Stimulated activated CD4-positive, alpha-beta T cell treated with anti-CD3 and anti-CD28 coated beads, Interleukin-1b, Interleukin-23, amount 100 ng/mL, for 48 hours (primary cell): ENCODE data around the gene LEO1.

Source experiments
- DNase-seq: peaks from one replicate; pipeline ENCODE4 v3.0.0-alpha.2; 2020

The LEO1 gene

GRCh38 chr15:51924156-51925068, 47.2 kb downstream of the LEO1 start:
- no peak for DNase-seq

- DNase-seq = no peak
Observed at GRCh38 chr15:51917493-51917892, 54.1 kb downstream of the LEO1 start.

GRCh38 chr15:51912528-51912927, 59.0 kb downstream of the LEO1 start:
- DNase-seq = no peak

- no peak for DNase-seq
Observed at GRCh38 chr15:51909584-51909983, 62.0 kb downstream of the LEO1 start.

GRCh38 chr15:51908316-51908715, 63.3 kb downstream of the LEO1 start:
- DNase-seq = no peak

- peak; percentile 3 for DNase-seq
Observed at GRCh38 chr15:51907136-51907862, 64.3 kb downstream of the LEO1 start.

- no peak for DNase-seq
Observed at GRCh38 chr15:51904931-51905330, 66.6 kb downstream of the LEO1 start.

GRCh38 chr15:51904421-51904820, 67.2 kb downstream of the LEO1 start:
- no peak for DNase-seq

GRCh38 chr15:51889486-51889885, 82.1 kb downstream of the LEO1 start:
- DNase-seq = no peak

GRCh38 chr15:51888593-51889195, 82.9 kb downstream of the LEO1 start:
- no peak for DNase-seq
